ENCODE data around the gene RAP1B. TPM values are rescaled to one million over a fixed set of nuclear protein-coding genes. Genes with fewer than 3 reads are reported as not detected.

Gene RAP1B
- total RNA-seq, 1 donor from 2014 or later = 142 TPM

DNA sequence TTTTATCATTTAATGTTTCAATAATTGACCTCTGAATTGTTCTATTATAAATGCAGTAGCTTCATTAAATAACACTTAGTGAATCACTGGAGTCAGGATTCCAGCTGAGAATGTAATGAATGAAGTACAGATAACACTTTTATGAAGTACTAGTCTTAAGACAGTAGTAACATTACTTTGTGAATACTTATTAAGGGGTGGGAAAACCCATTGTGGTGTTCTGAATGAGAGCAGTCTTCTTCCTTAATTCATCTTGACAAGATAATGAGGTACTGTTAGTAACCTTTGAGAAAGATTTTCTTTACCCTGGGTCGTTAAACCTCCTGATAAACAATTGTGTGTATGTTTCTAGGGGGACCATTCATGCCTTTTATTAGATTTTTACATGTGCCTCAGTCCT, 88.8 kb downstream of the RAP1B start:
- no peaks in the 10 kb centered on the region for H3K4me1 Mint-ChIP-seq
- ChIA-PET POLR2A (no interaction called here), CTCF (no interaction called here)
- no peak overlapping the region for H3K4me3 Mint-ChIP-seq
- DNase-seq (no peak), ATAC-seq (ENCODE audit: low read depth) (no peak)
- no peak overlapping the region for H3K27ac Mint-ChIP-seq
- H3K9me3 Mint-ChIP-seq = no peaks in the 10 kb centered on the region
- TF ChIP-seq, protein P1, sequence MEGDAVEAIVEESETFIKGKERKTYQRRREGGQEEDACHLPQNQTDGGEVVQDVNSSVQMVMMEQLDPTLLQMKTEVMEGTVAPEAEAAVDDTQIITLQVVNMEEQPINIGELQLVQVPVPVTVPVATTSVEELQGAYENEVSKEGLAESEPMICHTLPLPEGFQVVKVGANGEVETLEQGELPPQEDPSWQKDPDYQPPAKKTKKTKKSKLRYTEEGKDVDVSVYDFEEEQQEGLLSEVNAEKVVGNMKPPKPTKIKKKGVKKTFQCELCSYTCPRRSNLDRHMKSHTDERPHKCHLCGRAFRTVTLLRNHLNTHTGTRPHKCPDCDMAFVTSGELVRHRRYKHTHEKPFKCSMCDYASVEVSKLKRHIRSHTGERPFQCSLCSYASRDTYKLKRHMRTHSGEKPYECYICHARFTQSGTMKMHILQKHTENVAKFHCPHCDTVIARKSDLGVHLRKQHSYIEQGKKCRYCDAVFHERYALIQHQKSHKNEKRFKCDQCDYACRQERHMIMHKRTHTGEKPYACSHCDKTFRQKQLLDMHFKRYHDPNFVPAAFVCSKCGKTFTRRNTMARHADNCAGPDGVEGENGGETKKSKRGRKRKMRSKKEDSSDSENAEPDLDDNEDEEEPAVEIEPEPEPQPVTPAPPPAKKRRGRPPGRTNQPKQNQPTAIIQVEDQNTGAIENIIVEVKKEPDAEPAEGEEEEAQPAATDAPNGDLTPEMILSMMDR (IDR thresholded peaks at IDR 0.05) = no peak
- no peaks in the 10 kb centered on the region for H3K27me3 Mint-ChIP-seq
- peaks cover 53% of the 10 kb centered on the region for H3K36me3 Mint-ChIP-seq (ENCODE audit: low read depth)
- intact Hi-C loops (cut with micrococcal nuclease) = no loop called here

Other genes starting within 250 kb of the RAP1B start
- 75.0 and 90.8 TPM in 2 replicates for gene NUP107, start 76.1 kb downstream of the RAP1B start, total RNA-seq
- 7.8 and 9.5 TPM in 2 replicates for gene SLC35E3, start 135.3 kb downstream of the RAP1B start, total RNA-seq
- 69.8 and 90.8 TPM in 2 replicates for gene MDM2, start 197.3 kb downstream of the RAP1B start, total RNA-seq

Measured in activated B cell treated with CpG ODN at 0.5 μM for 24 hours (primary cell).